BJ (cell line): ENCODE measurements around the gene POLR3GL. TPM values are rescaled to one million over a fixed set of nuclear protein-coding genes. Genes with fewer than 3 reads are reported as not detected.
A peak's percentile ranks its signal among the peaks of the same experiment; 100 is the strongest.

Experiments used
- CTCF ChIA-PET: fragments of 350-600 bp; formaldehyde crosslinking; extraction: SDS; loops from one replicate; lab custom pipeline; 2021; ENCODE audit warnings: antibody characterized with exemption, inconsistent platforms; lab: Yijun Ruan, JAX
- POLR2A ChIA-PET: fragments of 300-600 bp; sonication (Branson Sonifier 250); formaldehyde crosslinking; extraction: SDS; loops from one replicate; lab custom pipeline; 2021; ENCODE audit warnings: antibody characterized with exemption; lab: Charles Lee
- DNase-seq: peaks from one replicate; pipeline ENCODE4 v3.0.0-alpha.2; 2011; ENCODE audit warnings: low read depth
- H3K27me3 ChIP-seq: 2 replicates; pipeline ENCODE4 v1.6.0; 2011; ENCODE audit warnings: low read length; ENCODE audit not compliant: control insufficient read depth, insufficient read depth
- H3K36me3 ChIP-seq: 2 replicates; pipeline ENCODE4 v1.5.1; 2011; ENCODE audit warnings: low read length; ENCODE audit not compliant: control insufficient read depth, insufficient read depth
- H3K4me3 ChIP-seq: 2 replicates; pipeline ENCODE4 v1.5.1; 2011; ENCODE audit warnings: low read depth, mild to moderate bottlenecking, control low read depth, low read length
- polyA plus RNA-seq: library from polyadenylated mRNA; depleted of rRNA; stranded (reverse); fragments of >200 nt; gene quantifications from 2 replicates; pipeline ENCODE4 v1.2.3, GENCODE V29; 2011
- TF ChIP-seq, protein P1 (sequence below): IDR thresholded peaks from 2 replicates; pipeline ENCODE4 v1.5.1; 2011; ENCODE audit warnings: low read depth, mild to moderate bottlenecking, control low read depth, inconsistent platforms, low read length, moderate library complexity; ENCODE audit not compliant: insufficient read depth

POLR3GL gene
- polyA plus RNA-seq, 1 experiment, result 13.2 TPM

DNA sequence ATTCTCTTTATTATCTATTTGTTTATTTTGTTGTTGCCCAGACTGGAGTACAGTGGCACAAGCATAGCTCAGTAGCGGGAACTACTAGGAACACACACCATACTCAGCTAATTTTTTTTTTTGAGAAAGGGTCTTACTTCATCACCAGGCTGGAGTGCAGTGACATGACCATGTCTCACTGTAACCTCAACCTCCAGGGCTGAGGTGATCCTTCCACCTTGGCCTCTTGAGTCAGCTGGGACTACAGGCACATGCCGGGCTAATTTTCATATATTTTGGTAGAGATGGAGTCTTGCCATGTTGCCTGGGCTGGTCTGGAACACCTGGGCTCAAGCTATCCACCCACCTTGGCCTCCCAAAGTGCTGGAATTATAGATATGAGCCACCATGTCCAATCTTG lies 37.2 kb downstream of the POLR3GL start:
- CTCF ChIA-PET, result interaction anchor here (0.9 to 3.1 kb wide), 3 partner anchors 8 to 26 kb away, joined by 3 to 18 read pairs (median 6); no protein-coding TSS in a partner anchor
- DNase-seq, result no peak
- POLR2A ChIA-PET, result interaction anchor here (0.6 kb wide), 1 partner anchor 29 kb away, joined by 3 read pairs; no protein-coding TSS in a partner anchor
- H3K27me3 ChIP-seq, result no peaks in the 10 kb centered on the region
- H3K36me3 ChIP-seq, result no peaks in the 10 kb centered on the region
- no peak overlapping the region for H3K4me3 ChIP-seq
- TF ChIP-seq, protein P1, sequence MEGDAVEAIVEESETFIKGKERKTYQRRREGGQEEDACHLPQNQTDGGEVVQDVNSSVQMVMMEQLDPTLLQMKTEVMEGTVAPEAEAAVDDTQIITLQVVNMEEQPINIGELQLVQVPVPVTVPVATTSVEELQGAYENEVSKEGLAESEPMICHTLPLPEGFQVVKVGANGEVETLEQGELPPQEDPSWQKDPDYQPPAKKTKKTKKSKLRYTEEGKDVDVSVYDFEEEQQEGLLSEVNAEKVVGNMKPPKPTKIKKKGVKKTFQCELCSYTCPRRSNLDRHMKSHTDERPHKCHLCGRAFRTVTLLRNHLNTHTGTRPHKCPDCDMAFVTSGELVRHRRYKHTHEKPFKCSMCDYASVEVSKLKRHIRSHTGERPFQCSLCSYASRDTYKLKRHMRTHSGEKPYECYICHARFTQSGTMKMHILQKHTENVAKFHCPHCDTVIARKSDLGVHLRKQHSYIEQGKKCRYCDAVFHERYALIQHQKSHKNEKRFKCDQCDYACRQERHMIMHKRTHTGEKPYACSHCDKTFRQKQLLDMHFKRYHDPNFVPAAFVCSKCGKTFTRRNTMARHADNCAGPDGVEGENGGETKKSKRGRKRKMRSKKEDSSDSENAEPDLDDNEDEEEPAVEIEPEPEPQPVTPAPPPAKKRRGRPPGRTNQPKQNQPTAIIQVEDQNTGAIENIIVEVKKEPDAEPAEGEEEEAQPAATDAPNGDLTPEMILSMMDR, result no peak

DNA sequence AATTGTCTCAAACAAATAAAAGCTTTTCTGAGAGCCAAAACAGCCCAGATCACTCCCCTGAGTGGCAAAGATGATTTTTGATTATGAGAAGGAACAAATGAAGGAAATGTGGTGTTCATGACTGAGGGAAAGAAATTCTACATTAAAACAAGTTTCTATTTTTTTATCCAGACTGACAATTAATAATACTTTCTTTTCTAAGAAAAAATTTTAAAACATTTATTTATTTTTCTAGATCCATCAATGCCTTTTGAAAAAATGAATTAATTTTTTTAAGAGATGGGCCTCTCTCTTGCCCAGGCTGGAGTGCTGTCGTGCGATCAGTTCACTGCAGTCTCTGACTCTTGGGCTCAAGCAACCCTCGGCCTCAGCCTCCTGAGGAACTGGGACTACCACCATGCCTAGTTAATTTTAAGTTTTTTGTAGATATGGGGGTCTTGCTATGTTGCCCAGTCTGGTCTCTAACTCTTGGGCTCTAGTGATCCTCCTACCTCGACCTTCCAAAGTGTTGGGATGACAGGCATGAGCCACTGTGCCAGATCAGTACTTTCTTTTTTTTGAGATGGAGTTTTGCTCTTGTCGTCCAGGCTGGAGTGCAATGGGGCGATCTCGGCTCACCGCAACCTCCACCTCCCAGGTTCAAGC lies 43.1 kb downstream of the POLR3GL start:
- H3K36me3 ChIP-seq, result no peaks in the 10 kb centered on the region
- TF ChIP-seq, protein P1, result no peak
- DNase-seq, result no peak
- H3K4me3 ChIP-seq, result no peak overlapping the region
- POLR2A ChIA-PET, result interaction anchor here (1.0 kb wide), 1 partner anchor 28 kb away, joined by 3 read pairs; no protein-coding TSS in a partner anchor
- no peaks in the 10 kb centered on the region for H3K27me3 ChIP-seq
- CTCF ChIA-PET, result interaction anchor here (0.6 to 9.8 kb wide), 15 partner anchors 9 to 163 kb away, joined by 3 to 171 read pairs (median 5); partner anchors contain the start of genes ANKRD34A, ANKRD35, HJV and NUDT17

- Histone ChIP-seq H3K4me3 (no peak overlapping the region), H3K36me3 (no peaks in the 10 kb centered on the region), H3K27me3 (no peaks in the 10 kb centered on the region)
- POLR2A ChIA-PET, result no interaction called here
- TF ChIP-seq, protein P1, result no peak
- CTCF ChIA-PET, result interaction anchor here (2.2 to 9.8 kb wide), 4 partner anchors 13 to 165 kb away, joined by 5 to 171 read pairs (median 28); partner anchors contain the start of gene NUDT17
- no peak for DNase-seq
Observed at GRCh38 chr1:146010126-146010738, 45.7 kb downstream of the POLR3GL start.

DNA sequence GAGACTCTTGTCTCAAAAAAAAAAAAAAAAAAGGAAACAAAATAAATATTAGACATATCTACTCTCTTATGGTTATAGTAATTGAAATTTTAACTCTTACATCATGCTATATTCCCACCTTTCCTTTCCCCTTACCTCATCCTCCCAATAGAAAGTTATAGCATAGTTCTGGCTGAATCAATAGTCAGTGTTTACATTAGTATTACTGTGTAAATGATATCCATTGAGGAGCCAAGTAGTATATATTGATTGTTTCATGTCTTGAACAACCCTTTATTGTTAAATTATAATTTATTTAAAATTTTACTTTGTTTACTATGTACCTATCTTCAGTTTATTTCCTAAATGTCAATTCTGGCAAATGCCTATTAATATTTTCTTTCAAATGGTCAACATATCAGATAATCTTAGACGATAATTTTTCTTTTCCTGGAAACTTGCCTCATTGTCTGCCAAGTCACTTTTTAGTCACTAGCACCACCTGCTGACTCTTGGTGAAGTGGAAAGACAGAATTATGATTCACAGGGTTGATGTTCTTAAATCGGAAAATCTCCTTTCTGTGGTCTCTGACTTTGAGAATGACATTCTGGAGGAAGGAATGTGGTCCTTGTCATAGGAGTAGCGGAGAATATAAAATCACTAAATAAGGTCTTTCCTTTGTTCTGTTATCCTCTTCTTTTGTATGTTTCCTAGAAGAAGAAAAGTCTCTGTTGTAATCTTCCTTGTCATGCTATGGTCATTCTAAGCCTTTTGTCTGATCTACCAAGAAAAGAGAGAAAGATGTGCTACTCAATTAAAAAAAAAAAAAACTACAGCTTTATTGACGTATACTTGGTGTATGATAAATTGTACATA lies 48.4 kb downstream of the POLR3GL start:
- ChIA-PET POLR2A (no interaction called here), CTCF (interaction anchor here (1.0 to 9.8 kb wide), 6 partner anchors 22 to 168 kb away, joined by 4 to 171 read pairs (median 20); partner anchors contain the start of gene NUDT17)
- TF ChIP-seq, protein P1, result peak; percentile 73
- Histone ChIP-seq H3K27me3 (no peaks in the 10 kb centered on the region), H3K36me3 (no peaks in the 10 kb centered on the region), H3K4me3 (no peak overlapping the region)
- no peak for DNase-seq

DNA sequence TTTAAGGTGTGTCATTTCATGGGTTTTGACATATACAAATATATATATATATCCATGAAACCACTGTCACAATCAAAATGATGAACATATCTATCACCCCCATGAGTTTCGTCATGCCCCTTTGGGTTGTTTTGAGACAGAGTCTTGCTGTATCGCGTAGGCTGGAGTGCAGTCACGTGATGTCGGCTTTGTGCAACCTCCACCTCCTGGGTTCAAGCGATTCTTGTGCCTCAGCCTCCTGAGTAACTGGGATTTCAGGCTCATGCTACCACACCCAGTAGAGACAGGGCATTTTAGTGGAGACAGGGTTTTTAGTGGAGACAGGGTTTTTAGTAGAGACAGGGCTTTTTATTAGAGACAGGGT lies 49.1 kb downstream of the POLR3GL start:
- TF ChIP-seq, protein P1, result no peak
- Histone ChIP-seq H3K36me3 (no peaks in the 10 kb centered on the region), H3K27me3 (no peaks in the 10 kb centered on the region), H3K4me3 (no peak overlapping the region)
- ChIA-PET POLR2A (no interaction called here), CTCF (interaction anchor here (1.0 to 9.8 kb wide), 5 partner anchors 22 to 168 kb away, joined by 3 to 171 read pairs (median 6); partner anchors contain the start of gene NUDT17)
- DNase-seq, result no peak
